Stimulated activated CD8-positive, alpha-beta memory T cell treated with anti-CD3 and anti-CD28 coated beads, Interleukin-7, amount 100 ng/mL, for 4 hours (primary cell): ENCODE measurements around the gene LHCGR.
"Not testable (repeated sequence)": the region's sequence is repeated elsewhere in the genome, so short reads cannot be mapped to it uniquely, and the experiment has no call there.

Source experiments
- DNase-seq, 2 donors: peaks; one replicate each; pipeline ENCODE4 v3.0.0-alpha.2; 2020; ENCODE audit warnings: low read depth in 2 of 2

LHCGR gene

DNA sequence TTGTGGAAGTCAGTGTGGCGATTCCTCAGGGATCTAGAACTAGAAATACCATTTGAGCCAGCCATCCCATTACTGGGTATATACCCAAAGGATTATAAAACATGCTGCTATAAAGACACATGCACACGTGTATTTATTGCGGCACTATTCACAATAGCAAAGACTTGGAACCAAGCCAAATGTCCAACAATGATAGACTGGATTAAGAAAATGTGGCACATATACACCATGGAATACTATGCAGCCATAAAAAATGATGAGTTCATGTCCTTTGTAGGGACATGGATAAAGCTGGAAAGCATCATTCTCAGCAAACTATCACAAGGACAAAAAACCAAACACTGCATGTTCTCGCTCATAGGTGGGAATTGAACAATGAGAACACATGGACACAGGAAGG lies 16.3 kb downstream of the LHCGR start:
- DNase-seq, result not testable (repeated sequence)

DNA sequence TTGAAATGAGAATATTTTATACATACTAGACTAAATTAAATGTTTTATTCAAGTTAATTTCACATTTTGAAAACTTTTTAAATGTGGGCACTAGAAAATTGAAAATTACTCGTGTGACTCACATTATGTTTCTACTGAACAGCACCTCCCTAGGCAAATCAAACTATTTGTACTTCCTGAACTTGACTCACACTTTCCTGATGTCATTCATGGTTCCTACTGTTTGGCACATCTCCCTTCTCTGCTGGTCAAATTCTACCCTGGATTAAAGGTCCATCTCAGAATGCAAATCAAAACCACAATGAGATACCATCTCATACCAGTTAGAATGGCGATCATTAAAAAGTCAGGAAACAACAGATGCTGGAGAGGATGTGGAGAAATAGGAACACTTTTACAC lies 16.7 kb downstream of the LHCGR start:
- DNase-seq, result no peak

DNA sequence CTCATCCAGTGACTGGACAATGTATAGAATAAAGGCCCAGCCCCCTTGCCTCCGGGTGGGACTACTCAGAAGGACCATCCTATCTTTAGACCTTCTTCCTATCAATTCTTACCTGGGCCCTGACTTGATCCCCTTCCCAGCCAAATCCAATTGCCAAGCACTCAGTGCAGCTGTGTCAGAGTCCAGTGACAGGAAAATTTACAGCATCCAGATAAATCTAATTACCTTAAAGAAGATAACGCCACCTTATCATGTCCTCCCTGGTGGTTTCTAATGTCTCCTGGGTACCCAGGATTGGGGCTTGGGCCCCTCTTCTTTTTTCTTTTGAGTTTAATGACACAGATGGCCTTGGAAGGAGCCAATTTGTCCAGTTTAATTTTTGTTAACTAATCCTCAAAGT lies 19.3 kb downstream of the LHCGR start:
- no peak for DNase-seq

DNA sequence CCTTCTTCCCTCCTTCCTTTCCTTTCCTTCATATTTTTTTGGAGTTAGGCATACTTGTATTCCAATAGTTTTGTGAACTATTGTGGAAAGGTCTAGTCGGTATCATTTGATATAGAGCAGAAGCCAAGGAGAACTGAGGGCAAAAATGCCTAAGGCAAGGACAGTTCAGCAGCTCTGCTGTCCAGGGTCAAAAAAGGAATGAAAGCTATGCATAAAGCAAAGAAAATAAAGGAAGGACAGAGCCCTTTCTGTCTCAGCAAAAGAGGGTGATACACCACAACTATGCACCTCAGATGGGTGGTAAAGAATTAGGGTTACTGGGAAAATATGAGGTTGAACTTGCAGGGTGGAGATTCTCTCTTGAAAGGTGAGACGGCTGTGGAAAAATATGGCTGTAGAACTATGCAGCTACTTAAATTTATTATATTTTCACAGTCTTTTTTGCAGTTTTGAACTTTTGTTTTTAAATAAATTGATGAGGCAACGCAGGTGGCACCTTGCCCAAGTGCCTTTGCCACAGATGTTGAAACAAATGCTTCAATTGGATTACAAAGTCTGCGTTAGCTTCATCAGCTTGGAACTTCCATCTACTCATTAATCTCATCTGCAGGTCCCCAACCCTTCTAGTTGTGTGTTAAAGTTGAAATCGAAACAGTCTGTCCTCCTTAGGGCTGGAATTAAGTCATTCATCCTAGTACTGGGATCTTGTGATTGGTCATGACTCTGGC lies 20.8 kb downstream of the LHCGR start:
- DNase-seq, result no peak

DNA sequence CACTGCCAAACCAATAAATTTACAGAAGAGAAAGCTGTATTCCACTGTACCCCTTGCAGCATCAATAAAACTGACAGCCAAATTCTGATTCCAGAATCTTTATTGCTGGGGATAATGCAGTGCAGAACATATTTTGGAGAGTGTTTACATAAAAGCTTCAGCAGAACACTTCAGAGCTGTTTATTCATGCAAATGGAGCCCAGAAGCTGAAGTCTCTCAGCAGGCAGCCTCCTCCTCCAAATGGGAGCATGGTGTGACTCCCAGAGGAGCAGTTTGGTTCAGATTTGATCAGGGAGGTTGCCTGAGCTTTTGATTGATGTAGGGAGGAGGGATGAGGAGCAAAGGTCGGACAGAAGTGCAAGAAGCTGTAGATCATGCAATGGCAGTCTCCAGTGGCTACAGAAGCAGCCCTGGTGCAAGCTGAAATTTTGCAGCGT lies 22.4 kb downstream of the LHCGR start:
- DNase-seq, result no peak

DNA sequence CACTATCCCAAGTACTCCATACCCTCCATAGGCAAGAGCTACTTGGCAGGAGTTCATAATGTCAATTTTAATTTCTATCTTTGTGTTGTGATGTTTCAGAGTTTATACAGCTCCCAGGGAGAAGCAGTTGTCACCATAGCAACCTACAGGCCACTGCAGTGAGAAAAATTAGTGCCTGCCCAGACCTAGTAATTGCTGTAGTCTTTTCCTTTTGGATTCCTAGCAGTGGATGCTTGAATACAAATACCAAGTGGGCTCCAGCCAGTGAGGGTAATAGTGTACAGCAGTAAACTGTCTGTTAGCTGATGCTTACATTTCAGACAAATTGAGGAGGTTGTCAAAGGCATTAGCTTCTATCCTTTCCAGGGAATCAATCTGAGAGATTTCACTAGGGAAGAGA lies 26.7 kb downstream of the LHCGR start:
- DNase-seq, result no peak

DNA sequence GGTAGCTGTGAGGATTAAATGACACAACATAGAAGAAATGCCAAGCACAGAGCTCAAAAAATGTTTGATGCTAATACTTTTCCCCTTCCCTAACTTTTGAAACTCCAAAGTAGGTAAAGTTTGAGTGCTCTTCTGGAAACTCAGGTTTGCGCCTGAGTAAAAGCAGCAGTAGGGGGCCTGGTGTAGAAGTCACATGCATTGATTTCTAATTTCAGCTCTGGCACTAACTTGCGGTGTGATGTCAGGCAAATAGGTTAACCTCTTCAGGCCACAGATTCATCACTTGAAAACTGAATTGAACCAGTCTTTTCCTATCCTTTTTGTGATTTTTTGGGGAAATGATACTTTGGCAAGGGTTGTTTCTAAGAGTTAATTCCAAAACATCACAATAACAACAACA lies 27.2 kb downstream of the LHCGR start:
- DNase-seq, result no peak

DNA sequence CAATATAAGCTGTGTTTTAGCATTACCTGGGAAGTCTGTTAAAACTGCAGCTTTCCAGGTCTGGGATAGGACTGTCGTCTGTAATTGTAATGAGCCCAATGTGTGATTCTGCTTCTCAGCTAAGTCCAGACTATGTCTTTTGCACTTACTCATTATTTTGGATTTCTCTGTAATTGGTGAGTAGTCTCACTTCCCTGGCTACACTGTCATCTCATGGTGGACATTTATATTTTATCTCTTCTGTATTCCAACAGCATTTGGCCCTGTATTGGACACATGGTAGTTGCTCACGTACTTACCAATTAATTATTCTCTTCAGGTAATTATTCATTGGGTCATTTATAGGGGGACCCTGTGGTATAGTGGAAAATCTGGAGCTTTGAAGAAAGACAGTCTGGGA lies 28.0 kb downstream of the LHCGR start:
- DNase-seq, result no peak

DNA sequence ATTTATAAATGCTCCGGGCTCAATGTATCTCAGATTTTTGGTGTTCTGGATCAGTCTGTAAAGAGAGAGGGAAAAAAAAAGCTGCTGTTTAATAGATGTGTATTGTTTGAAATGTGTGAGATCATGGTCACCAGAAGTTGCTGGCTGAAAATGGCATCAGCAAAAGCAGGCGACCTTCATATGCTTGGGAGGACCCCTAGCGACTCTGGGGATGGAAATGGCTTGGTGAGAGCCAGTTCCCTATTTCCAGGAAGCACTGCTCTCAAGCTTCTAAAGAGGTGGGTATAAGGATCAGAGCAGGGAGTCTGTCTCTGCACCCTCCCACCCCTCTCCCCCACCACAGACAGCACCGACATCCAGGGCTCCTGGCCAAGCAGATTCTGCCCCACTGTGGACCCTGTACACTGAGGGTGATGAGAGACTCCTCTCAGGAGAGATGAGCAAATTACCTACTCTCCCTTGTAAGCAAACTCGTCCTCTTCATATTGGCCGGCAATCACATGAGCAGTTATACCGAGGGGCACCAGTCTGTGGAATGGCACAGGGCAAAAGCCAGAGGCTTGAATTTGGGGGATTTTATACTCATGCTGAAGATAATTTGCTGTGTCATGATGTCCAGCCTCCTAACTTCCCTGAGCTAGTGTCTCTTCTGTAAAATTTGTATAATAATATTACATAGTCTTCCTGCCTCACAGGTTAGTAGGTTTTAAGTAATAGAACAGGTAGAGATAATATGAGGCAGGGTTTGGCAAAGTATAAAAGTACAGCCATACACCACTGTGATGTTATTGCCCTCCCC lies 29.6 kb downstream of the LHCGR start:
- DNase-seq, result no peak

DNA sequence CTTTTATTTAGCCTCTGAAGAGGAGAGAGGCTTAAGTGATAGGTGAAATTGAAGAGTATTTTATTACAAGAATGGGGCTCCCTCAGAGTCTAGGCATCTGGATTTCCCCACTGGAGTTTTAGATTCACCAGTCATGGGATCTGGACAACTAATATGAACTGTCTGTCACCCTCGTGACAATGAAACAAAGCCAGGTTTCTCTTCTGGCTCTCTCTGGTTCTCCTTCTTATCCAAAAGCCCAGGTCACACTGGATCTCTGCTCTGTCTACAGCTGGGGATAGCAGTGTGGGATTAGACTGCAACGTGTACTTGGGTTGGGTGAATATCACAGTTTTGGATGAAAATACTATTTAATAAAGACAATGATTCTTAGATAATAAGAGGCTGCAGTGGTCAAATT lies 31.2 kb downstream of the LHCGR start:
- no peak for DNase-seq

DNA sequence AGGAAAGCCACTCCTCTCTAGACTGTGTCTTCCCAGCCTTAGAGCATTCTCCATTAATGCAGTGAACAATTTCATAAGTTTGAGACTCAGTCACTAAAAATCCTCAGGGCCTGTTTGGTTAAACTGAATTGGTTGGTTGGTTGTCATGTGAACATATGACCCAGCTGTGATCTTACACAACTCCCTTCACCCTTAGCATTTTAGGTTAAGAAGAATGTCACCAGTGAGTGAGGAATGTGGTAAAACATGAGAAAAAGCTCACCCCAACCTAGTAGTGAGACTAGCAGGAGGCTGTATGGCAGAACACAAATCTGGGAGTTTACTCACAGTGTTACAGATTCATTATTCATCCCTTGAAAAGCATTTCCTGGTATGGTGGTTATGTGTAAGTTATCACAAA lies 32.4 kb downstream of the LHCGR start:
- DNase-seq, result no peak

DNA sequence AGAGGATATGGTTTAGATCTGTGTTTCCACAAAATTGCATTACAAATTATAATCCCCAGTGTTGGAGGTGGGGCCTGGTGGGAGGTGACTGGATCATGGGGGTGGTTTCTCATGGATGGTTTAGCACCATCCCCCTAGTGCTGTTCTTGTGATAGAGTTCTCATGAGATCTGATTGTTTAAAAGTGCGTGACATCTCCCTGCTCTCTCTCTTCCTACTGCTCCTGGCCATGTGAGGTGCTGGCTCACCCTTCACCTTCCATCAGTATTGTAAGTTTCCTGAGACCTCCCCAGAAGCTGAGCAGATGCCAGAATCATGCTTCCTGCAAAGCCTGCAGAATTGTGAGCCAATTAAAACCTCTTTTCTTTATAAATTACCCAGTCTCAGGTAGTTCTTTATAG lies 33.1 kb downstream of the LHCGR start:
- no peak for DNase-seq

DNA sequence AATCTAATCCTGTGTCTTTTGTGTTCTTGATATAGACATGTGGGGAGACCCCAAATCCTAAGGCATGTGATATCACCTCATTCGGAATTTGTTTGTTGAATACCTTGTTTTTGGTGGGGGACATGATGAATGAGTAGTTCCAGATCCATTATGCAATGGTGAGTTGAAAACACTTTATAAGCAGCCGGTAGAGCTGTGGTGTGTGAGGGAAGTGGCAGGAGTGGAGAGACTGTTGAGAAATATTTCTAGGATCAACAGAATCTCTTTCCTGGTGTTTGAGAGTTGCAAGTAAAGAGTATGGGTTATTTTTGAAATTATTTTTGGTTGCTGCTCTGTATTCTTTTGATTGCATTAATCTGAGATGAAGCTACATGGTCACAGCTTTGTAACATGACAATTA lies 34.4 kb downstream of the LHCGR start:
- no peak for DNase-seq

DNA sequence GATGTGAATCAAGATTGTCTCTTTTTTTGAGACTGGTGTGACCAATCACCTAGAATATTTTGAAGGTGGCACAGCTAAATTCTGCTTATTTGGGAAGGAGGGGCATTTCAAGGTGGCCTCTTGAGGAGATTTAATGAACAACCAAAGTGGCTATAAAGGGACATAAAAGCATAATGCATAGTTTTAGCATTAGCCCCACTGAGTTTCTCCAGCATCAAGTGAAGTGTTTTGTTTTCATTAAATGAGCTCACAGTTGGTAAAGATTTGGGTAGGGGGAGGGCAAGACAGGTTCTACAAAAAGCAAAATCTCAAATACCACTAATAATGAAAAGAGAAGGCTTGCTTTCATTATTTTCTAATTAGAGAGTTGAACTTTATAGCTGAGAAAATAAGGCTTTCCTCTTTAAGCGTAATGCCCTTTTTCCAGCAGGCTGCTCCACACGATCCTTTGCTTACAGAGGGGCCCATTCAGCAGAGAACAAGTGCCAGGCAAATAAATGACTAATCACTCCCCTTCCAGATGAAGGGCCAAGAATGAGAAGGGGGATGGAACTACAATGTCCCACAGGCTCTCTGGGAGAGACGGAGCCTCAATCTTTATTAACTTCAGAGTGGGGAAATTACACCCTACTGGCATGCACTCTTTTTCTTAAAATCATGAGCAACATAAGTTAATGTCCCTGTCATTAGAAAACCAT lies 35.9 kb downstream of the LHCGR start:
- no peak for DNase-seq

DNA sequence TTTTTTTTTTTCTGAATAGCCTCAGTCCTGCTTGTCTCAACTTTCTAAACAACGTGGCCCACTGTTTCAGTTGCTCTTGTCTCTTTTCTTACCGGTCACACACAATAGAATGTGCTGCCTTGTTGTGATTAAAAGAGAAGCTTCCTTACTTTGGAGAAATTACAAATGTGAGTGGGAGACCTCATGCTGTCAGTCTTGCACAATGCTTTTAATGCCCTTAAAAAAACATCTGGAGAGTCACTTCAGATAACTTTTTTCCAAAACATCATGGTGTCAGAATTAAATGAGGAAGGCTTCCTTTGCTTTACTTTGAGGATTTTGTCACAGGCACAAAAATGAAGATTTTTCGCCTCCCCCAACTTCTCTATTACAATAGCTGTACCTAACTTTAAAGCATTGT lies 37.7 kb downstream of the LHCGR start:
- DNase-seq, result no peak

DNA sequence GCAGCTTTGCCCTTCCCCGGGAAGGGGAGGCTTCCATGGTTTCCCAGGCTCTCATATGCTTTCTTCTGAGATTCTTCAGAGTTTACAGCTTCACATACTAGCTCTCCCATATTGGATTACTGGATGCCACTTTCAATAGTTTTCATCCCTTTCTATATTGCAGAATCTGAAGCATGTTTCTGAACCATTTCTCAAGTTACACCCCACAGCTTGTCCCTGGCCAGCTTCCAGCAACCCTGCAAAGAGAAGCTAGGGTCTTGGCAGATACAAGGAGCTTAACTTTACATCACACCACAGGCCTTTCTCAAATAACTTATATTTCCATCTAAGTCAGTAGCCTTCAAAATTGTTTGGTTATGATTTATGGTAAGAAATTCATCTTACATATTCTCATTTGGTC lies 39.6 kb downstream of the LHCGR start:
- no peak for DNase-seq

DNA sequence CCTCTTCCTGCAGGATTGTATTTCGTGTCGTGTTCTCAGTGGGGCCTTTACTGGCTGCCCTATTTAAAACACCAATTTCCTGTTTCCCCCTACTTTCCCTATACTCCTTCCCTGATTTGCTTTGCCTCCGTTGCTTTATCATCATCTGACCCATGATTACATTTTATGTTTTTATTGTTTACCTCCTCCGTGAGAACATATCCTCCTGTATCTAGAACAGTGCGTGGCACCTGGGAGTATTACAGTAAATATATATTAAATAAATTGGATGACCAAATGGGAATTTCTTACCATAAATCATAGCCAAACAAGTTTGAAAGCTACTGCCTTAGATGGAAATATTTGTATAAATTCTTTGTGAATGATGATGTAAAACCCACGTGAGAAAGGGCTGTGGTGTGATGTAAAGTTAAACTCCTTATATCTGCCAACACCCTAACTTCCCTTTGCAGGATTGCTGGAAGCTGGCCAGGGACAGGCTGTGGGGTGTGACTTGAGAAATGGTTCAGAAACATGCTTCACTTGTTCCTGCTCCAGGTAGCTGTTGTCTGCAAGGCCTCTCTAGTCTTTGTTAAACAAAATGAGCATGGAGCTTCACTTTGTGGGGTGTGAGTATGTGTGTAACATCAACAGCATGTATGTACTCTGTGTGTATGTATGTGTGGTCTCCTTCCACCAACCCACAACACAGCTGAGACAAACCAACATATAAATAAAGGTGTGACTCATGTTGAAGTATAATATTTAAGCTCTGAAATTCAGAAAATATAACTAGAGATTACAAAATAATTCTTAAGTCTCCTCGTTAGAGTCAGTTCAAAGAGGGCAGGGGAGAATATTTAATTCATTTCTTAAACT lies 40.3 kb downstream of the LHCGR start:
- no peak for DNase-seq

DNA sequence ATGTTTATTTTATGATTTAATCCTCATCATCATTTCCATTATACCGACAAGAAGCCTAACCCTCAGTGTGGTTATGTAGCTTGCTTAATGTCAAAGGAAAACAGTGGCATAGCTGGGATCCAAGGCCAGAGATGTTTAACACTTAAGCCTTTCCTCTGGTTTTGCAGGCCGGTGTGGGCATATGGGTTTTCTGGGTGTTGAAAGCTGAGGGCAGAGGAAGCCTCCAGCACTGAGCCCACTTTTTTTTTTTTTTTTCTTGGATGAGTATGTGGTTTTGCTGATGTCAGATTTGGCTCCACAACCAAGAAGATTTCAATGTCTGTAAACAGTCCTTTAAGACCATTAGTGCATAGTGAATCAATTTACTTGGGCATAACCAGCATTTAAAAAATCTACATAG lies 41.3 kb downstream of the LHCGR start:
- DNase-seq, result no peak

DNA sequence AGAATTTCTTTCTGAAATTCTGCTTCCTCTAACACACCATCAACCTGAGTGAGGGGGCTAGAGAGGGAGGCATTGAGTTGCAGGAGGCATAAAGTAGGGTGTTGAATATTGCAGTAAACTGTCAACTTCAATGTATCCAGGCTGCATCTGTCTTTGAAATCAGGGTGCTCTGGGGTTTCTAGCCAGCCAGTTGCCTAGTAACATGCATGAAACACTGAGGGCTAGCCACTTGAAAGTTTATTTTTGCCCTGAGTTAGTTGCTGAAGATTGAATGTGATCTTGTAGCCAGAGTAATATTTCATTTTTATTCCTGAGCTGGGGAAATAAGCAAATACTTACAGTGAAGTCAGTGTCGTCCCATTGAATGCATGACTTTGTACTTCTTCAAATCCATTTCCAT lies 41.9 kb downstream of the LHCGR start:
- no peak for DNase-seq

DNA sequence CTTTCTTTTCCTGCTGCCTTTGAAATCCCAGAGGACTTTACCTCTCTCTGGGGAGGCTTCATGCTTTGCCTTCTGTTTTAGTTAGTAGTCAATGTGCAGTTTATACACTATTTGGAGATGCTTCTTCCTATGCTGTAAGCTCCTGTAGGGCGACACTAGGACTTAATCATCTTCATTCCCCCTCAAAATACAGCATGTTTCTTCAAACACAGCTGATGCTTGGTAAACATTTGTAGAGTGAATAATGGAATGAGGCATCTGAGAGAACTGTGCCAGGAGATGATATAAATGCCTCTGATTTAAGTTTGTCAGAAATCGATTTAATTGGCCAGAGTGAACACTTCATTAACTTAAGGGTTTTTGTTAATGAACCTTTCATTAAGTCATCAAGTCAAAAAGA lies 43.4 kb downstream of the LHCGR start:
- DNase-seq, result no peak

DNA sequence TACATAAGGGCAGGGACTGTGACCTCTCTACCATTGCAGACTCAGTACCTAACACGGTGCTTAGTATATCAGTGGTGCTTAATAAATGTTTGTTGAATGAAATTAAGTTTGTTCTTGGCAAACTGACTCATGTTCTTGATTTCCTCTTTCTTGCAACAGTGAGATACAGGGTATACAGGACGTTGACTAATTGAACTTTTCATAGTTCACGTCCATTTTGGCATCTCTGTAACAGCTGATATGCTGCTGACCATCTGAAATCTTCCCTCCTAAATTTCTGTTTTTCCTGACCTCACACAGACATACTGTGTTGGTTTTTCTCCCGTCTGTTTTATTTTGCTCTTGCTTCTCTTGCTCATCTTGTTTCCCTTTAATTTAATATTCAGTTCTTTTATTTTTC lies 44.2 kb downstream of the LHCGR start:
- DNase-seq, result no peak
